ENCODE data around the gene TRPT1. TPM values are rescaled to one million over a fixed set of nuclear protein-coding genes. Genes with fewer than 3 reads are reported as not detected.

Gene TRPT1
- total RNA-seq, 2 experiments from 2014 or later = 40.6 to 49.0 TPM

- H3K4me1 ChIP-seq (ENCODE audit: insufficient read depth, low read length, poor library complexity, severe bottlenecking) = peaks cover 6% of the 10 kb centered on the region
- no peaks in the 10 kb centered on the region for H3K36me3 ChIP-seq (ENCODE audit: insufficient read depth, low read length)
- intact Hi-C loops (cut with micrococcal nuclease; ENCODE audit: unreplicated experiment) = no loop called here
- H3K4me3 ChIP-seq (ENCODE audit: low read depth, low read length, poor library complexity, severe bottlenecking) = no peak overlapping the region
- H2AFZ ChIP-seq (ENCODE audit: low read length) = no peak overlapping the region
- H4K20me1 ChIP-seq (ENCODE audit: insufficient read depth, low read length) = no peaks in the 10 kb centered on the region
- no peak overlapping the region for H3K27ac ChIP-seq (ENCODE audit: low read depth, low read length, poor library complexity, severe bottlenecking)
- no peaks in the 10 kb centered on the region for H3K9me3 ChIP-seq (ENCODE audit: low read length)
- TF ChIP-seq EZH2phosphoT487 (IDR thresholded peaks at IDR 0.05; ENCODE audit: borderline replicate concordance, low read depth, low read length) (no peak), CTCF (conservative IDR thresholded peaks at IDR 0.05; ENCODE audit: low read length) (no peak)
- ChIA-PET POLR2A (no interaction called here), CTCF (ENCODE audit: unreplicated experiment) (no interaction called here)
- DNase-seq (ENCODE audit: low spot score) = no peak
- H3K79me2 ChIP-seq (ENCODE audit: insufficient read depth, low read depth, low read length) = no peaks in the 10 kb centered on the region
- no peak overlapping the region for H3K4me2 ChIP-seq (ENCODE audit: low read length)
- H3K9me2 ChIP-seq (ENCODE audit: insufficient read depth, low read length) = no peaks in the 10 kb centered on the region
- BruUV-seq (replicated peaks) = no TSS peak
Observed at GRCh38 chr11:64261556-64262080, 35.6 kb upstream of the TRPT1 start.

GRCh38 chr11:64260147-64260708 is 34.2 kb upstream of the TRPT1 start:
- TF ChIP-seq EZH2phosphoT487 (IDR thresholded peaks at IDR 0.05; ENCODE audit: borderline replicate concordance, low read depth, low read length) (no peak), CTCF (conservative IDR thresholded peaks at IDR 0.05; ENCODE audit: low read length) (no peak)
- Histone ChIP-seq H4K20me1 (ENCODE audit: insufficient read depth, low read length) (no peaks in the 10 kb centered on the region), H3K4me1 (ENCODE audit: insufficient read depth, low read length, poor library complexity, severe bottlenecking) (peaks cover under 1% of the 10 kb centered on the region), H3K9me3 (ENCODE audit: low read length) (no peaks in the 10 kb centered on the region), H3K9me2 (ENCODE audit: insufficient read depth, low read length) (no peaks in the 10 kb centered on the region), H3K4me3 (ENCODE audit: low read depth, low read length, poor library complexity, severe bottlenecking) (no peak overlapping the region), H3K79me2 (ENCODE audit: insufficient read depth, low read depth, low read length) (no peaks in the 10 kb centered on the region), H3K36me3 (ENCODE audit: insufficient read depth, low read length) (no peaks in the 10 kb centered on the region), H3K4me2 (ENCODE audit: low read length) (no peak overlapping the region), H3K27ac (ENCODE audit: low read depth, low read length, poor library complexity, severe bottlenecking) (no peak overlapping the region), H2AFZ (ENCODE audit: low read length) (no peak overlapping the region)
- BruUV-seq (replicated peaks) = no TSS peak
- POLR2A ChIA-PET = interaction anchor here (0.6 kb wide), 1 partner anchor 67 kb away, joined by 5 read pairs; no protein-coding TSS in a partner anchor
- intact Hi-C loops (cut with micrococcal nuclease; ENCODE audit: unreplicated experiment) = no loop called here
- no peak for DNase-seq (ENCODE audit: low spot score)
- CTCF ChIA-PET (ENCODE audit: unreplicated experiment) = no interaction called here

- ChIA-PET POLR2A (no interaction called here), CTCF (ENCODE audit: unreplicated experiment) (no interaction called here)
- Histone ChIP-seq H3K36me3 (ENCODE audit: insufficient read depth, low read length) (no peaks in the 10 kb centered on the region), H3K4me3 (ENCODE audit: low read depth, low read length, poor library complexity, severe bottlenecking) (no peak overlapping the region), H3K4me2 (ENCODE audit: low read length) (no peak overlapping the region), H2AFZ (ENCODE audit: low read length) (no peak overlapping the region), H3K4me1 (ENCODE audit: insufficient read depth, low read length, poor library complexity, severe bottlenecking) (no peaks in the 10 kb centered on the region), H3K79me2 (ENCODE audit: insufficient read depth, low read depth, low read length) (no peaks in the 10 kb centered on the region), H3K9me3 (ENCODE audit: low read length) (no peaks in the 10 kb centered on the region), H4K20me1 (ENCODE audit: insufficient read depth, low read length) (no peaks in the 10 kb centered on the region), H3K27ac (ENCODE audit: low read depth, low read length, poor library complexity, severe bottlenecking) (no peak overlapping the region), H3K9me2 (ENCODE audit: insufficient read depth, low read length) (no peaks in the 10 kb centered on the region)
- no peak for DNase-seq (ENCODE audit: low spot score)
- TF ChIP-seq CTCF (conservative IDR thresholded peaks at IDR 0.05; ENCODE audit: low read length) (no peak), EZH2phosphoT487 (IDR thresholded peaks at IDR 0.05; ENCODE audit: borderline replicate concordance, low read depth, low read length) (no peak)
- intact Hi-C loops (cut with micrococcal nuclease; ENCODE audit: unreplicated experiment) = no loop called here
- no TSS peak for BruUV-seq (replicated peaks)
Observed at GRCh38 chr11:64259533-64260067, 33.6 kb upstream of the TRPT1 start.
